ENCODE results near the gene ZSWIM1. TPM values are rescaled to one million over a fixed set of nuclear protein-coding genes. Genes with fewer than 3 reads are reported as not detected.
"Not testable (repeated sequence)": the region's sequence is repeated elsewhere in the genome, so short reads cannot be mapped to it uniquely, and the experiment has no call there.

ZSWIM1 gene
- total and polyA plus RNA-seq, 2 of the 4 experiments (the other 2 are of a cell fraction) = 4.2 to 10.0 TPM

DNA sequence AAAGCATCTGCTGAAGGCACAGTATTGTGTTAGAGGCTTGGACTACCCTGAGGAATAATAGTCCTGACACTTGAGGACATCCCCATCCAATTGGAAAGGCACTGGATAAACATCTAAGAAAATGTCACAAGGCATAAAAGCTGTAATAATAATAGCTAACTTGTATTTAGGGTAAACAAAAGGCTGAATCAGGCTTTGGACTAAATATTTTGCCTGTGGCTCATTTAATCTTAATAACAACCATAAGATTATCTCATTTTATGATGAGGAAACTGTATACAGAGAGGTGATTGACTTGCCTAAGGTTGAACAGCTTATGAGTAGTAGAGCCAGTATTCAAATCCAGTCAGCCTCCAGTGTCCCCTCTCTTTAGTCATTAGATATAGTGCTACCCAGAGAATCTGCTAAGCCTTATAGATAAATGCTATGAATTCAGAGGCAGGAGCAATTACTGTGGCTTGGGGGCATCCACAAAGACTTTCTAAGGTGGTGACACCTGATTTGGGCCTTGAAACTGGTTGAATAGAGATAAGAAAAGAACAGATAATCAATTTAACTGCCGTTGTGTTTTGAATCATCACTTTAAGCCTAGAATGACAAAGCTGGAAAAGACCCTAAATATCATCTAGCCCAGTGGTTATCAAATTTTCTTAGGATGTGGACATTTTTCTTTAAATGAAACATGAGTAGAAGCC is 7.5 kb upstream of the ZSWIM1 start:
- H3K4ac ChIP-seq (ENCODE audit: low read depth, low read length) = no peak overlapping the region
- peak overlapping the region; percentile 33; the same call in 1 of the 2 replicates for H3K27ac ChIP-seq (ENCODE audit: insufficient read depth, low read length)
- ATAC-seq (ENCODE audit: low read depth) = peak; percentile 91
- no peak overlapping the region for H2AK9ac ChIP-seq (replicated peaks; ENCODE audit: low read depth, low read length, poor library complexity)
- H3K56ac ChIP-seq (ENCODE audit: extremely low read depth, insufficient read depth, low read length) = no peak overlapping the region
- no peak overlapping the region for H4K8ac ChIP-seq (ENCODE audit: low read depth in 2 of 2, low read length in 2 of 2)
- H3K14ac ChIP-seq (replicated peaks; ENCODE audit: low read depth, low read length) = no peak overlapping the region
- H2BK20ac ChIP-seq (ENCODE audit: low read depth, low read length) = no peak overlapping the region
- dilution Hi-C loops (cut with HindIII; ENCODE audit: low sequenced_read_pairs, unreplicated experiment) (no loop called here), intact Hi-C loops (cut with micrococcal nuclease) (no loop called here), in situ Hi-C loops (cut with MboI; ENCODE audit: low sequenced_read_pairs) (no loop called here)
- TF ChIP-seq FOS (IDR thresholded peaks at IDR 0.05; ENCODE audit: low read depth, low read length) (peak; percentile 23; the same call in 1 of the 2 replicates), RFX5 (IDR thresholded peaks at IDR 0.05; ENCODE audit: low read depth, low read length) (no peak), RCOR1 (IDR thresholded peaks at IDR 0.05; ENCODE audit: insufficient replicate concordance, low read length) (no peak), MAZ (IDR thresholded peaks at IDR 0.05; ENCODE audit: borderline replicate concordance, low read depth, low read length) (no peak), SMC3 (IDR thresholded peaks at IDR 0.05; ENCODE audit: low read depth, low read length) (no peak), POLR2A (IDR thresholded peaks at IDR 0.05; ENCODE audit: low read depth, low read length) (no peak)
- TF ChIP-seq, protein P1, sequence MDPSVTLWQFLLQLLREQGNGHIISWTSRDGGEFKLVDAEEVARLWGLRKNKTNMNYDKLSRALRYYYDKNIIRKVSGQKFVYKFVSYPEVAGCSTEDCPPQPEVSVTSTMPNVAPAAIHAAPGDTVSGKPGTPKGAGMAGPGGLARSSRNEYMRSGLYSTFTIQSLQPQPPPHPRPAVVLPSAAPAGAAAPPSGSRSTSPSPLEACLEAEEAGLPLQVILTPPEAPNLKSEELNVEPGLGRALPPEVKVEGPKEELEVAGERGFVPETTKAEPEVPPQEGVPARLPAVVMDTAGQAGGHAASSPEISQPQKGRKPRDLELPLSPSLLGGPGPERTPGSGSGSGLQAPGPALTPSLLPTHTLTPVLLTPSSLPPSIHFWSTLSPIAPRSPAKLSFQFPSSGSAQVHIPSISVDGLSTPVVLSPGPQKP (IDR thresholded peaks at IDR 0.05; ENCODE audit: borderline replicate concordance, low read depth, low read length) = no peak
- no peaks in the 10 kb centered on the region for H3K9me3 ChIP-seq (ENCODE audit: control insufficient read depth, insufficient read depth, low read length)
- no peak overlapping the region for H2BK120ac ChIP-seq (ENCODE audit: low read depth, low read length)
- H3K4me2 ChIP-seq (ENCODE audit: low read depth, low read length) = peak overlapping the region; percentile 10; the same call in 1 of the 2 replicates
- H3K23ac ChIP-seq (ENCODE audit: low read depth, low read length) = no peak overlapping the region
- no TSS peak for BruUV-seq (replicated peaks)
- CTCF ChIA-PET = no interaction called here
- peak; percentile 67 for DNase-seq
- H3K79me1 ChIP-seq (ENCODE audit: low read depth in 1 of 2, low read length in 2 of 2) = 0 out of 4 replicates have a peak, but pooled peaks cover 0 to 5% of the 10 kb centered on the region in 2 experiments
- no peak overlapping the region for H3K18ac ChIP-seq (ENCODE audit: low read depth, low read length)
- H4K5ac ChIP-seq (ENCODE audit: low read depth, low read length) = no peak overlapping the region
- no peak overlapping the region for H4K91ac ChIP-seq (ENCODE audit: insufficient read depth, low read depth, low read length)
- H3K9ac ChIP-seq (ENCODE audit: low read depth, low read length) = no peak overlapping the region
- POLR2A ChIA-PET (ENCODE audit: unreplicated experiment) = no interaction called here
- no peak overlapping the region for H3K4me3 ChIP-seq (ENCODE audit: insufficient read depth, low read depth, low read length)
- H2AFZ ChIP-seq (replicated peaks; ENCODE audit: low read length, poor library complexity) = no peak overlapping the region
- H2BK15ac ChIP-seq (ENCODE audit: low read depth, low read length) = no peak overlapping the region
- peaks cover 8% of the 10 kb centered on the region for H3K4me1 ChIP-seq (ENCODE audit: control insufficient read depth, insufficient read depth, low read length)
- no CpG with 5 or more reads among the region's 1 CpG for WGBS, 2 experiments (ENCODE audit: extremely low coverage in 2 of 2, insufficient read length in 1 of 2)
- H3K27me3 ChIP-seq (ENCODE audit: control insufficient read depth, insufficient read depth, low read length) = no peaks in the 10 kb centered on the region
- H4K20me1 ChIP-seq (ENCODE audit: insufficient read depth, low read length) = no peaks in the 10 kb centered on the region
- peaks cover 7% of the 10 kb centered on the region for H3K9me1 ChIP-seq (ENCODE audit: insufficient read depth, low read length)
- H2AK5ac ChIP-seq (ENCODE audit: low read depth, low read length) = no peak overlapping the region
- H3K36me3 ChIP-seq (ENCODE audit: control insufficient read depth, insufficient read depth, low read length) = peaks cover 17% of the 10 kb centered on the region
- H2BK5ac ChIP-seq (ENCODE audit: low read depth, low read length, poor library complexity, severe bottlenecking) = peak overlapping the region; percentile 68

- H3K27me3 ChIP-seq (ENCODE audit: control insufficient read depth, insufficient read depth, low read length); H4K8ac ChIP-seq (ENCODE audit: low read depth in 2 of 2, low read length in 2 of 2); H4K20me1 ChIP-seq (ENCODE audit: insufficient read depth, low read length); H3K9me1 ChIP-seq (ENCODE audit: insufficient read depth, low read length); in situ Hi-C loops (cut with MboI; ENCODE audit: low sequenced_read_pairs); intact Hi-C loops (cut with micrococcal nuclease); H3K4ac ChIP-seq (ENCODE audit: low read depth, low read length); H3K4me3 ChIP-seq (ENCODE audit: insufficient read depth, low read depth, low read length); H4K91ac ChIP-seq (ENCODE audit: insufficient read depth, low read depth, low read length); BruUV-seq (replicated peaks); H2BK15ac ChIP-seq (ENCODE audit: low read depth, low read length); H2BK20ac ChIP-seq (ENCODE audit: low read depth, low read length); POLR2A ChIA-PET (ENCODE audit: unreplicated experiment); H3K14ac ChIP-seq (replicated peaks; ENCODE audit: low read depth, low read length); DNase-seq; H2AK5ac ChIP-seq (ENCODE audit: low read depth, low read length); H3K79me1 ChIP-seq (ENCODE audit: low read depth in 1 of 2, low read length in 2 of 2); H3K4me2 ChIP-seq (ENCODE audit: low read depth, low read length); H2AFZ ChIP-seq (replicated peaks; ENCODE audit: low read length, poor library complexity); dilution Hi-C loops (cut with HindIII; ENCODE audit: low sequenced_read_pairs, unreplicated experiment); H3K9ac ChIP-seq (ENCODE audit: low read depth, low read length); H3K27ac ChIP-seq (ENCODE audit: insufficient read depth, low read length); H3K9me3 ChIP-seq (ENCODE audit: control insufficient read depth, insufficient read depth, low read length); H3K23ac ChIP-seq (ENCODE audit: low read depth, low read length); H4K5ac ChIP-seq (ENCODE audit: low read depth, low read length); H2AK9ac ChIP-seq (replicated peaks; ENCODE audit: low read depth, low read length, poor library complexity); H2BK120ac ChIP-seq (ENCODE audit: low read depth, low read length); CTCF ChIA-PET; H3K18ac ChIP-seq (ENCODE audit: low read depth, low read length); H3K4me1 ChIP-seq (ENCODE audit: control insufficient read depth, insufficient read depth, low read length): not testable (repeated sequence)
- 0 out of 2 replicates have a peak, but pooled peaks have one; percentile 6 for ATAC-seq (ENCODE audit: low read depth)
- WGBS, 2 experiments (ENCODE audit: extremely low coverage in 2 of 2, insufficient read length in 1 of 2) = 94% methylated on average over 8 of the region's 10 CpGs; no CpG with 5 or more reads in 1 of the 2 experiments
- peaks cover 17% of the 10 kb centered on the region for H3K36me3 ChIP-seq (ENCODE audit: control insufficient read depth, insufficient read depth, low read length)
- H2BK5ac ChIP-seq (ENCODE audit: low read depth, low read length, poor library complexity, severe bottlenecking) = peak overlapping the region; percentile 68
- 0 out of 2 replicates have a peak overlapping the region, but pooled peaks have one; percentile 12 for H3K56ac ChIP-seq (ENCODE audit: extremely low read depth, insufficient read depth, low read length)
These were observed 6.9 kb upstream of the ZSWIM1 start for GRCh38 chr20:45874104-45874481.
